GM19023 (cell line): ENCODE measurements around the gene FDXR.

Experiments
- ATAC-seq: cut with Tn5 transposase; IDR thresholded peaks from one replicate; pipeline ENCODE4 v1.9.1; 2021; ENCODE audit warnings: mild to moderate bottlenecking, moderate library complexity; ENCODE audit not compliant: unreplicated experiment

The FDXR gene

GRCh38 chr17:74898376-74898946 lies 25.7 kb upstream of the FDXR start:
- ATAC-seq = no peak

DNA sequence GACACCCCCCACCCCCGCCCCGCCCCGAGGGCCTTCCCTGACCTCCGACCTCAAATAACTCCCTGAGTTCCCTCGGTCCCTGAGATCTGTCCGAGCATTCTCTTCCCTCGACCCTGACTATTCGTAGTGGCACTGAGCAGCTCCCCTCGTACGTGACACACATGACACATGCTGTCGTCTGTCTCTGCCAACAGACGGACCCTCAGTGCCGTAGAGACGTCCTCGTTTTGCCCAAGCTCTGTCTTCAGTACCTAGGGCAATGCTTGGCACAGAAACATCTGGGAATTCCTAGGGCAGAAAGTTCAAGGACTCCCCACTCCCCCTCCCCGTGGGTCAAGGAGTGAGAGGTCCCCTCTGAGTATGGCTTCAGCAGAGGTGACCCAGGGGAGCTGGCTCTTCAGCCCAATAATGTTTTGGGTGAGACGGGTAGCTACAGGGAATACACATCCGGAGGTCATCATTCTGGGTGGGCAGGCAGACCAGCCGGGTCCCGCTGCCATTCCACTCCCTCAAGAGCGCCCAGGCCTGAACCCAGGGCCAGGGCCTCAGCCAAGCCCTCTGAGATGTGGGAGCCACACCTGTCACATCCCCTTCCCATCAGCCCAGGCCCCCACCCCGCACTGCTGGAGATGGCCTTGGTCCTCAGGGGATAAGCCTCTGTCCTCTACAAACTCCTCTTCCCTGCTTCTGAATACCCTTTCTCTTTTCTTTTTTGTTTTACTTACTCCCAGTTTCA lies 21.3 kb upstream of the FDXR start:
- no peak for ATAC-seq

- ATAC-seq = no peak
Observed at GRCh38 chr17:74892974-74893911, 20.4 kb upstream of the FDXR start, which contains the start of gene FADS6. TSS of gene FADS6 (minus strand) at chr17:74893633. CDS start at chr17:74893595, 38 bp downstream.

DNA sequence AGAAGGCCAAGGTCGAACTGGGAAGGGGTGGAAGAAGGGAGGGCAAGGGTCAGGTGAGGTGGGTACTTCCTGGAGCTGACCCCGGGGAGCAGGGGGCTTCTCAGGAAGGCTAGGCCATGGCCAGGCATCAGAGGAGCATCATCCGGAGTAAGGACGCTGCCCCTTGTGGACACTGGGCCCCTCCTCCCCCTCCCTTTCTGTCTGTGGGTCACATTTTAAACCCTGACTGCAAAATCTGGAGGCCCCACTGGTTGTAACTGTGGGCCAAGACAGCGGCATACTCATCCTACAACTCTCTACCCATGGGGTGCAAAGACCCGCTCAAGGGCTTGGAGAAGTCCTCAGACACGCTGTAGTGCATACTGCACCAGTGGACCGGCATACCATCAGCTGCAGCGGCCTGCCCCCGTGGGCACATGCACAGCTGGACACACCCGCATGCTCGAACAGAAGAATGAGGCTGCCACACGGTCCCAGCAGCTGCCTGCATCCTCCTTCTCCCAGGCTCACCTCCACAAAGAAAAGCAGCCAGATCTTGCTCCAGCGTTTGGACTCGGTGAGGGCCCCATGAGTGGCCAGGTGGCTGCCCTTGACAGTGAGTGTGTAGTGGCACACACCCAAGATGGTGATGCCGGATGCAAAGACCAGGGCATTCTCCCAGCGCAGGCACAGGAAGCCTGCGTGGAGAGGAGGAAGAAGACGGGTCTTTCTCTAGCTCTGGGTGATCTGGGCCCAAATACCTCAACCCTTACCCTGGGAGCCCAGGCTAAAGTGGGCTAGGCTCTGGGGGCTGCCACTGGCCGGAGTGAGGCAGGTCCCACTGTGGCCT lies 19.4 kb upstream of the FDXR start:
- no peak for ATAC-seq

DNA sequence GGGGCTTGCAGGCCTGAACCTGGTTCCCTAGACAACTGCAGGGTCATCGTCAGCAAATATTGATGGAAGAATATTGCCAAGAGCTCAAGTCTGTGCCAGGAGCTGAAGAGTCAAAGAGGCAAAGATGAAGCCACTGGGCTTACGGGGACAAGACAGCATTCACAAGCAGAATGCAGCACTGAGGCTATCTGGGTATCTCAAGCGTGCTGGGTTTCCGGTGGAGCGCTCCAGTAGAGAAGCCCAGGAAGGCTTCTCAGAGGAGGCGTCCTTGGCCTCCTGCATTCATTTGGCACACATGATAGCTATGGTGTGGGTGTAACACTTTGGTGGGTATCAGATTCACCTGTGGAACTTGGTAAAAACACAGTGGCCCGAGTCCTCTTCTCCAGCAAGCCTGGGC lies 17.8 kb upstream of the FDXR start:
- ATAC-seq = no peak

DNA sequence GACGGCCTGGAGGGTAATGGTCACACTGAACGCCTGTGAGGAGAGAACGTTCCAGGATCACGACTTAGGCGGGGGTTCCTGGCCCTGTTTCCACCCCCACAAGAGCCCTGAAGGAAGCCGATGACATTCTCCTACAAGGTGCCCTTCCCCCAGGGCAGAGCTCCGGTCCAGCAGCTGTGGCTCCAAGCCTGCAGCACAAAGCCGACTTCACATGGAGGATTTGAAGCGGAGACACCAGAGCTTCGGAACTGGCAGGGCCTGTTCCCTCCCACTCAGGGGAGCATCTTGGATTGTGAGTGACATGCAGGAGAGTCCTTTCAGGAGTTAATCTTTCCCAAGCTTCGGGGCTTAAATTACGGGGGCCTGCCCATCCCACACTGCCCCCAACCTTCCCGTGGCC lies 15.7 kb upstream of the FDXR start:
- ATAC-seq = no peak

- no peak for ATAC-seq
Observed at GRCh38 chr17:74883241-74883745, 10.5 kb upstream of the FDXR start.

GRCh38 chr17:74882517-74883240 lies 9.9 kb upstream of the FDXR start:
- ATAC-seq = no peak

GRCh38 chr17:74881073-74881472 lies 8.3 kb upstream of the FDXR start:
- ATAC-seq = no peak

DNA sequence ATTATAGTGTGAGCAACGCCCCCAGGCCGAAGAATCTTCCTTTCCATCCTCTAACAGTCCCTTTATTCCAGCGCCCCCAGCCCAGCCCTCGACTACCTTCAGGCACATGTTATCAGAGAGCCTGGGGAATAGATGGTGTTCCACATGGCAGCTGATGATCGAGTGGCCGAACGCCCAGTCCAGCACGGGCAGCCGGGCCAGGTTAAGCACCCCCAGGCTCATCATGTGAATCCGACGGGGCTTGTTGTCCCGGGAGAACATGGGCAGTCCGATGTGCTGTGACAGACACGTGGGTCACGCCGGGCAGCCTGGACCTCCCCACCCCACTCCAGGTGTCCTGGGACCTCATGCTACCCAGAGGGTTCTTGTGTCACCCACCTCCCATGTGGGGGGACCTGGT lies 6.5 kb upstream of the FDXR start:
- no peak for ATAC-seq

DNA sequence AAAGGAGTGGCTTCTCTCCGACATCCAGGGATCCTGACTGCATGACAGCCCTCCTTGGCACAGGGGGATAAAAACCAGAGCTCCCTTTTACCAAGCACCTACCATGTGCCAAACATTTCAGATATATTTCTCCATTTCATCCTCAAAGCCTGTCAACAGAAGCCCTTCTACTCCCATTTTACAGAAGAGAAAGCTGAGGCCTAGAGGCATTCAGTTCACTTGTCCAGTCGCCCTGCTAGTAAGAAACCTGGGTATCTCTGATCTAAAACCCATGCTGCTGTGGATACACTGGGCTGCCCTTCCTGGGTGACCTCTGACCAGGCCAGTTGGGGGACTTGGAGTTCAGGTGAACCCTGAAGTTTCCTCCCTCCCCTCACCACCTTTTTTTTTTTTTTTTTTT lies 5.9 kb upstream of the FDXR start:
- ATAC-seq = no peak

DNA sequence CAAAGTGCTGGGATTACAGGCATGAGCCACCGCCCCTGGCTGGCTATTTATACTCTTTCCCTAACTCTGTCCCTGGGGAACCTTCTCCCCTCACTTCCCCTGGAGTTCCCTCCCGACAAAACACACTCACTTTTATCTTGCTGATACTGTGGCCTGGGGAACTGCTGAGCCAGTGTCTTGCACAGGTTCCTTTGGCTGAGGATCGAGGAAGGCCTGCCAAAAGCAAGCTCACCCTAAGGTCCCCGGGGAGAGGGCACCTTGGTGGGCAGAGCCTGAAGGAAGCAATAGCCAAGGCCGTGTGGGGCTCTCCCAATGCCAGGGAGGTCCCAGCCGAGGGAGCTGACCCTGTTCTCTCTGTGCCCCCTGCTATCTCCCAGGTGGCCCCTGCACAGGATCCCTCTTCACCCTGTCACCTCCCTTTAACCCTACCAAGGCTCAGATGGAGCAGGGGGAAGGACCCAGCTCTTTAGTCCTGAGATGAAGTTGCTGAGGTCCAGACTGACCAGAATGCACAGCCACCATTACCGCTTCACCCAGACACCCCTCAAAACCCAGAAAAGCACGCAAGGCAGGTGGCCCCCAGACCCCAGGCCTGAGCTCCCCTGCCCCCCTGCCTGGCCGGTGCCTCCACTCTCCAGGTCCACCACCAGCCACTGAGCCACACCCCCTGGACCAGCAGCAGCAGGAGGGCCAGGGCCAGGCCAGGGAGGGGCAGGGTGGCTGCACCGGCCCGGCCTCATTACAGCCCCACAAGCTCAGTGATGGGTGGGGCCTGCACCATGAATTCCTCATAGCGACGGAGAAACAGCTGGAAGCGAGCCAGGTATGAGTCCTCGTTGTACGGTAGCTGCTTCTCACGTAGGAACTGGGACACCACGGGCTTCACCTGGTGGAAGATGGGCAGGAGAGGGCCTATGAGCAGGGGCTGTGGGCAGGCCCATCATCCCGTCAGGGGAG lies 5.1 kb upstream of the FDXR start:
- ATAC-seq = no peak

DNA sequence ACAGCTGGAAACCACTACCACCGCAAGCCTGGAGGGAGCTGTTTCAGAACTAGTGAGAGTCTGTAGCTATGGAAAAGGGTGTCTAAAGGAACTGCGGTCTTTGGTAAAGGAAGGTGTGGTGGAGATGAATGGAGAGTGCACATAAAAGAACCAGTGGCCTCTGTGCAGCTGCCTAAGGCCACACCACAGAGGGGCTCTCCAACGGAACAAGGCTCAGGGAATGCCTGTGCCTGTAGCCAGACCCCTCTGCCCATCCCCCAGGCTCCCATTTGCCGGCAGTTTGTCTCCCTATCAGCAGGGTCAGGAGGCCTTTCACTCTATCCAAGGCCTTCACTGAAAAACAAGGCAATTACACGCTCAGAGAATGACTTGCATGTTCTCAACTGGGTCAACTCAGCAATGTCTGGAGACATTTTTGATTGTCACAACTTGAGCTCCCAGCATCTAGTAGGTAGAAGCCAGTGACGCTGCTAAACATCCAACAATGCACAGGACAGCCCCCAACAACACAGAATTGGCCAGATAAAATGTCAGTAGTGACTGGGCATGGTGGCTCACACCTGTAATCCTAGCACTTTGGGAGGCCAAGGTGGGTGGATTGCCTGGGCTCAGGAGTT lies 3.3 kb upstream of the FDXR start:
- ATAC-seq = no peak

DNA sequence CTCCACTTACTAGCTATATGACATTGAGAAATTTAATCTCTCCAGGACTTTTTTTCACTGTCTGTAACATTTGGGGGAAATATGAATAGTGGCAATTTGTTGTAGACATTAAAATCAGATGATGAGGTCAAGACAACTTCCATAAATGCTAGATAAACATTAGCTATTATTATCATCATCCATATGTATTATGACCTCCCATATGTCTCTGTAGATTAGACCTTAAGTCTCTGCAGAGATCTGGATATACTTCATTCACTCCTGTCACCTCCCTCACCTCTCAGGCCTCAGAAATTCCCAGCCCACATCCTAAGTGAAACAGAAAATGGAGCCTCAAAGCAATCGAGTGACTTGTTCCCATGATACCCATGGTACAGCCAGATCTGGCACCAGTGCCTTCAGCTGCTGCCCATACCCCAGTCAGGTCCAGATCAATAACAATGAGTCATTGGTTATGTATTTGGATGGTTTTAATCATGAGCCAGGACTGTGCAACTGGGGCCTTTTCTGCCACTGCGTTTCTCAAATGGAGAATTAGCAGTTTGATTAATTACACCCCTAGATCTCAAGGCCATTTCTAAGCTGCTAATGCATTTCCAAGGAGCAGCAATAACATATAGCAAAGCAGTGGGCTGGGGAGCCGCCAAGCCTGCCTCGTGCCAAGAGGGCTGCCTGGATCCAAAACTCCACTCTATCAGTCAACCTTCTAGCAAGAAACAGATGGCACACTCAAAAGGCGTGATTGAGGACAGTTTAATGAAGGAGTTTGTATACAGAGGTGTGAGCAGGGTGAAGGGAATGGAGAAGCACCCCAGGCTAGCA lies 2.6 kb upstream of the FDXR start:
- ATAC-seq = no peak

DNA sequence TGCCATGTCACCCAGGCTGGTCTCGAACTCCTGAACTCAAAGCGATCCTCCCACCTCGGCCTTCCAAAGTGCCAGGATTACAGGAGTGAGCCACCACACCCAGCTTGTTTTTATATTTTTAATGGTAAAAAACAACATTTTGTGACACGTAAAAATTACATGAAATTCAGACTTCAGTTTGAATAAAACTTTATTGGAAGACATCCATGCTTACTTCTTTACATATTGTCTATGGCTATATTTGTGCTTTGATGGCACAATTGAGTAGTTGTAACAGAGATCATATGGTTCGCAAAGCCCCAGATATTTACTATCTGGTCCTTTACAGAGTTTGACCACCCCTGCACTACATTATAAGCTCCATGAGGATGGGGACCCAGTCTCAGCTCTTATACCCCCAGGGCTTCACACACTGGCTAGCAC lies 1.8 kb upstream of the FDXR start:
- no peak for ATAC-seq

DNA sequence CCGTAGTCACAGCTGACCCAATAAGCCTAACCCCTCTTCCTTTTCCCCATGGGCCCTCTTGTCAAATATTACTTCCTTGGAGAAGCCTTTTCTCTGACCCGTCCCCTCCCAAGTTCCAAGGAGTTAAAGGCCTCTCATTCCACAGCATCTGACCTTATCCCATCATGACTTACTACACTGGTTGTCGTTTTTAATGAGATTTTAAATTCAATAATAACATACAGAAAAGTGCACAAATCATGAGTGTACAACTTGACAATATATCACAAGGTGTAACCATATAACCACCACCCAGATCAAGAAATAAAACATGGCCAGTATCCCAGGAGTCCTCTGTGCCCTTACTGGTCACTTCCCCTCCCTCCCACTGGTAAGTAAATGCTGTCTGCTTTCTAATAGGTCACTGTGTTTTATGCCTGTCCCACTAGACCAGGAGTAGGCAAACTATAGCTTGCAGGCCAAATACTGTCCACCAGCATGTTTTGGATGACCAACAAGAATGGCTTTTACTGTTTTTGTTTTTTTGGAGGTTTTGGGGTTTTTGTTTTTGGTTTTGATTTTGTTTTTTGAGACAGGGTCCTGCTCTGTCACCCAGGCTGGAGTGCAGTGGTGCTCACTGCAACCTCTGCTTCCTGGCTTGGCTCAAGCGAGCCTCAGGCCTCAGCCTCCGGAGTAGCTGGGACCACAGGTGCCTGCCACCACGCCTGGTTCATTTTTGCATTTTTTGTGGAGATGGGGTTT lies 1.2 kb upstream of the FDXR start:
- ATAC-seq = no peak
